IMR-90 (cell line): Measurements from ENCODE around the gene RHEX. TPM values are rescaled to one million over a fixed set of nuclear protein-coding genes. Genes with fewer than 3 reads are reported as not detected.

Experiments
- ATAC-seq: fragments of 200-7000 bp; cut with Tn5 transposase; 2 replicates; pipeline ENCODE4 v1.9.1; 2020; ENCODE audit warnings: low read depth, mild to moderate bottlenecking, moderate library complexity
- BruUV-seq: library from RNA; stranded (reverse); fragments of 400-500 nt; replicated peaks from 2 replicates; lab custom pipeline; 2021; lab: Mats Ljungman, UMichigan
- CTCF ChIA-PET: fragments of 300-600 bp; formaldehyde crosslinking; extraction: SDS; loops from one replicate; lab custom pipeline; 2021; ENCODE audit warnings: antibody characterized with exemption; lab: Yijun Ruan, JAX
- POLR2A ChIA-PET: fragments of 300-600 bp; sonication (Branson Sonifier 250); formaldehyde crosslinking; loops from one replicate; lab custom pipeline; 2022; ENCODE audit warnings: antibody characterized with exemption; ENCODE audit not compliant: unreplicated experiment; lab: Charles Lee
- DNase-seq: peaks from one replicate; pipeline ENCODE4 v3.0.0; 2013
- H2AFZ ChIP-seq: replicated peaks from 2 replicates; pipeline ENCODE3; 2013; ENCODE audit warnings: low read length, mild to moderate bottlenecking; ENCODE audit not compliant: poor library complexity
- H2AK5ac ChIP-seq: 2 replicates; pipeline ENCODE4 v1.6.1; 2013; ENCODE audit warnings: low read depth, low read length, inconsistent platforms
- H2AK9ac ChIP-seq: replicated peaks from 2 replicates; pipeline ENCODE3; 2013; ENCODE audit warnings: mild to moderate bottlenecking, low read depth, low read length, moderate library complexity; ENCODE audit not compliant: poor library complexity
- H2BK120ac ChIP-seq: 2 replicates; pipeline ENCODE4 v1.6.1; 2013; ENCODE audit warnings: low read depth, low read length, inconsistent platforms
- H2BK15ac ChIP-seq: 3 replicates; pipeline ENCODE4 v1.6.1; 2013; ENCODE audit warnings: low read depth, low read length, inconsistent platforms
- H2BK20ac ChIP-seq: 2 replicates; pipeline ENCODE4 v1.6.1; 2013; ENCODE audit warnings: low read depth, mild to moderate bottlenecking, inconsistent platforms, low read length, moderate library complexity
- H2BK5ac ChIP-seq: 2 replicates; pipeline ENCODE4 v1.6.1; 2013; ENCODE audit warnings: mild to moderate bottlenecking, low read depth, low read length, inconsistent platforms; ENCODE audit not compliant: poor library complexity, severe bottlenecking
- H3K14ac ChIP-seq: replicated peaks from 2 replicates; pipeline ENCODE4 v1.6.1; 2013; ENCODE audit warnings: low read depth, low read length, inconsistent platforms
- H3K18ac ChIP-seq: 2 replicates; pipeline ENCODE4 v1.6.1; 2013; ENCODE audit warnings: low read depth, low read length, control low read depth
- H3K23ac ChIP-seq: 2 replicates; pipeline ENCODE4 v1.6.1; 2013; ENCODE audit warnings: low read depth, low read length, inconsistent platforms
- H3K27ac ChIP-seq: 2 replicates; pipeline ENCODE4 v1.5.1; 2013; ENCODE audit warnings: mild to moderate bottlenecking, control low read depth, low read length; ENCODE audit not compliant: insufficient read depth
- H3K27me3 ChIP-seq: 2 replicates; pipeline ENCODE4 v1.6.1; 2013; ENCODE audit warnings: low read length; ENCODE audit not compliant: control insufficient read depth, insufficient read depth
- H3K36me3 ChIP-seq: 2 replicates; pipeline ENCODE4 v1.6.1; 2013; ENCODE audit warnings: low read length, mixed read lengths; ENCODE audit not compliant: control insufficient read depth, insufficient read depth
- H3K4ac ChIP-seq: 2 replicates; pipeline ENCODE4 v1.6.1; 2013; ENCODE audit warnings: low read depth, low read length, inconsistent platforms
- H3K4me1 ChIP-seq: 2 replicates; pipeline ENCODE4 v1.6.1; 2013; ENCODE audit warnings: low read length, mixed read lengths; ENCODE audit not compliant: control insufficient read depth, insufficient read depth
- H3K4me2 ChIP-seq: 2 replicates; pipeline ENCODE4 v1.6.1; 2013; ENCODE audit warnings: low read depth, mild to moderate bottlenecking, control low read depth, low read length, moderate library complexity
- H3K4me3 ChIP-seq: 2 replicates; pipeline ENCODE4 v1.5.1; 2013; ENCODE audit warnings: low read depth, mild to moderate bottlenecking, control low read depth, low read length, moderate library complexity; ENCODE audit not compliant: insufficient read depth
- H3K56ac ChIP-seq: 2 replicates; pipeline ENCODE4 v1.6.1; 2013; ENCODE audit warnings: low read length, inconsistent platforms; ENCODE audit not compliant: insufficient read depth; ENCODE audit errors: extremely low read depth
- H3K79me1 ChIP-seq, 2 experiments: 2 replicates each; pipeline ENCODE4 v1.6.1; 2013; ENCODE audit warnings: low read length in 2 of 2, inconsistent platforms in 1 of 2, low read depth in 1 of 2
- H3K9ac ChIP-seq: 2 replicates; pipeline ENCODE4 v1.6.1; 2013; ENCODE audit warnings: low read depth, low read length, control low read depth
- H3K9me1 ChIP-seq: 2 replicates; pipeline ENCODE4 v1.6.1; 2013; ENCODE audit warnings: low read length, inconsistent platforms; ENCODE audit not compliant: insufficient read depth
- H3K9me3 ChIP-seq: 2 replicates; pipeline ENCODE4 v1.6.1; 2013; ENCODE audit warnings: low read length; ENCODE audit not compliant: control insufficient read depth, insufficient read depth
- H4K20me1 ChIP-seq: 2 replicates; pipeline ENCODE4 v1.6.1; 2013; ENCODE audit warnings: low read length, inconsistent platforms; ENCODE audit not compliant: insufficient read depth
- H4K5ac ChIP-seq: 2 replicates; pipeline ENCODE4 v1.6.1; 2013; ENCODE audit warnings: mild to moderate bottlenecking, low read depth, low read length, control low read depth
- H4K8ac ChIP-seq, 2 experiments: 2 replicates each; pipeline ENCODE4 v1.6.1; 2013; ENCODE audit warnings: low read depth in 2 of 2, low read length in 2 of 2, control low read depth in 1 of 2, inconsistent platforms in 1 of 2
- H4K91ac ChIP-seq: 2 replicates; pipeline ENCODE4 v1.6.1; 2013; ENCODE audit warnings: low read depth, low read length, inconsistent platforms; ENCODE audit not compliant: insufficient read depth
- BHLHE40 ChIP-seq: fragments of 150-350 bp; IDR thresholded peaks from 2 replicates; pipeline ENCODE4 v1.6.1; 2016; ENCODE audit warnings: mild to moderate bottlenecking, low read depth, low read length
- NFE2L2 ChIP-seq: fragments of 150-350 bp; IDR thresholded peaks from 2 replicates; pipeline ENCODE4 v1.6.1; 2016; ENCODE audit warnings: low read depth, mild to moderate bottlenecking, low read length
- POLR2A ChIP-seq: IDR thresholded peaks from 2 replicates; pipeline ENCODE4 v1.6.1; 2012; ENCODE audit warnings: mild to moderate bottlenecking, low read depth, low read length
- SMC3 ChIP-seq: fragments of 150-350 bp; IDR thresholded peaks from 2 replicates; pipeline ENCODE4 v1.6.1; 2016; ENCODE audit warnings: low read depth, mild to moderate bottlenecking, antibody characterized with exemption, low read length, moderate library complexity
- USF2 ChIP-seq: fragments of 150-350 bp; IDR thresholded peaks from 2 replicates; pipeline ENCODE4 v1.6.1; 2017; ENCODE audit warnings: mild to moderate bottlenecking, antibody characterized with exemption, low read length, low read depth
- WGBS, 2 experiments: methylation state at CpG; one replicate each; pipeline versions ENCODE4 v1.1.5 to v1.1.7; 2013; ENCODE audit warnings: missing lambda C conversion rate in 2 of 2; ENCODE audit not compliant: insufficient read length in 1 of 2; ENCODE audit errors: extremely low coverage in 2 of 2; 5-methylcytosine and 5-hydroxymethylcytosine counted together
- dilution Hi-C: fragments of 300-500 bp; cut with HindIII; formaldehyde crosslinking; loops from one replicate; pipeline ENCODE4 v1.14.3; 2018; ENCODE audit warnings: low sequenced_read_pairs; ENCODE audit not compliant: unreplicated experiment
- in situ Hi-C: fragments of 300-500 bp; cut with MboI; formaldehyde crosslinking; loops from 3 replicates; pipeline ENCODE4 v1.14.3; 2019; ENCODE audit warnings: low sequenced_read_pairs, inconsistent platforms, mixed read lengths
- intact Hi-C: fragments of 100-400 bp; cut with micrococcal nuclease; formaldehyde crosslinking; loops from 2 replicates; pipeline ENCODE4 v1.10.0; 2022
- polyA plus RNA-seq, 3 experiments: library from polyadenylated mRNA; depleted of rRNA; stranded (reverse); fragments of >200 nt; gene quantifications; 2 replicates each; pipeline ENCODE4 v1.2.3, GENCODE V29; 2012; ENCODE audit warnings: low replicate concordance in 1 of 3
- total RNA-seq: library from RNA; depleted of rRNA; stranded (reverse); fragments of >200 nt; gene quantifications from 2 replicates; pipeline ENCODE4 v1.2.3, GENCODE V29; 2012

Gene RHEX
- total and polyA plus RNA-seq, 2 of the 4 experiments (the other 2 are of a cell fraction), result not detected

- Histone ChIP-seq H2BK20ac (no peak overlapping the region), H3K4me3 (no peak overlapping the region), H3K23ac (no peak overlapping the region), H3K36me3 (no peaks in the 10 kb centered on the region), H2AK5ac (no peak overlapping the region), H4K8ac (no peak overlapping the region), H3K4ac (no peak overlapping the region), H4K5ac (no peak overlapping the region), H4K20me1 (no peaks in the 10 kb centered on the region), H2AK9ac (no peak overlapping the region), H3K9ac (no peak overlapping the region), H3K9me1 (peaks cover 4% of the 10 kb centered on the region; the same call in 1 of the 2 replicates), H3K79me1 (no peaks in the 10 kb centered on the region), H3K27me3 (peaks cover 8% of the 10 kb centered on the region), H3K4me1 (peaks cover 4% of the 10 kb centered on the region), H4K91ac (no peak overlapping the region), H2BK15ac (no peak overlapping the region), H3K14ac (no peak overlapping the region), H2BK120ac (no peak overlapping the region), H3K18ac (no peak overlapping the region), H2BK5ac (no peak overlapping the region), H3K27ac (no peak overlapping the region), H2AFZ (peak overlapping the region; percentile 7), H3K9me3 (no peaks in the 10 kb centered on the region), H3K4me2 (no peak overlapping the region), H3K56ac (no peak overlapping the region)
- ChIA-PET POLR2A (no interaction called here), CTCF (no interaction called here)
- 91% methylated on average over 5 of the region's 9 CpGs; no CpG with 5 or more reads in 1 of the 2 experiments for WGBS, 2 experiments
- DNase-seq, result no peak
- BruUV-seq, result no TSS peak
- no peak for ATAC-seq
- in situ Hi-C loops (no loop called here), dilution Hi-C loops (no loop called here), intact Hi-C loops (no loop called here)
- TF ChIP-seq USF2, result no peak
- TF ChIP-seq BHLHE40, result no peak
- no peak for TF ChIP-seq POLR2A
- no peak for TF ChIP-seq NFE2L2
- no peak for TF ChIP-seq SMC3
These were observed 31.9 kb upstream of the RHEX start for GRCh38 chr1:206021008-206021625.
